ENCODE measurements around the gene ESRRB.

The ESRRB gene

DNA sequence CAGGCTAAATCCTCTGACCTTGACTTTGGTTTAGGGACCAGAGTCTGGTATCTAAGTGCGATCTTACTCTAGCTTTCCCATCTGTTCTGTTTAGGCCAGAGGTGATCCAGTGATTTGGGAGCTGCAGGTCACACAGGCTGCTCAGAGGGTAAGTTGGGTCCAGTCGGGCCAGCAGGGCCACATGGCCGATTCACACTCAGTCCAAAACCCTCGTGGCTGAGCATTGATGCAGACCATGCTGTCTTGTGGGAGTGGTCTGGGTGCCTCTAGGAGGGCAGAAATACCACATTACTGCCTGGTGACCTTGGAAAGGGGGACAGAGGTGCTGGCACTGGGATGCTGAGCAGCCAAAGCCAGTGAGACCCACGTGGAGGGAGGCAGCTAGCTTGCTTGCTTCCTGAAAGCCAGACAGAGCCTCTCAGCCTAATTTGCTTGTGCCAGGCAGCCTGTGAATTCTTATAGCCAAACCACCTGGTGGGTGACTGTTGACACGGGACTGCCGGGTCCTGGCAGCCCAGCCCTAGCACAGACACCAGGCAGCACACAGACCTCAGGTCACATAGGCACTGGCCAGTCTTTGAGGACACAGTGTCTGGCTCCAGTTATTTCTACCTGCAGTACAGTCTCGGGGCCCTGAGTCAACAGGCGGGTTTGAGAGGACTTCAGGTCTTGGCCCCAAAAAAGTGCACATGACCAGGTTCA is 31.7 kb downstream of the ESRRB start:
- DNase-seq = no peak

DNA sequence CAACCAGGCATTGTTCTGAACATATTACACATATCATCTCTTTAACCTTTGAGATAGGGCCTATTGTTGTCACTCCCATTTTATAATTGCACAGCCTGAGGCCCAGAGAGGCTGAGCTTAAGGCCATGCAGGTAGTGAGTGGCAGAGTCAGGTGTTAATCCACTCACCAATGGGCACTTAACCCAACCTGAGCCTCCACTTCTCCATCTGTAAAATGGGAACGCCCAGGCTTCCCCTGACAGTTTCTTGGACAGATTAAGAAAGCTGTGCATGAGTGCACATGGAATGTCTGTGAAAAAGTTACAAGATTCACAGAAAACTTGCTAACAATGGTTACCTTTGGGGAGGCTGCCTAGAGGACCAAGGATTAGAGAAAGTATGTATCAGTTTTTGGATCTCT is 32.9 kb downstream of the ESRRB start:
- DNase-seq = no peak

DNA sequence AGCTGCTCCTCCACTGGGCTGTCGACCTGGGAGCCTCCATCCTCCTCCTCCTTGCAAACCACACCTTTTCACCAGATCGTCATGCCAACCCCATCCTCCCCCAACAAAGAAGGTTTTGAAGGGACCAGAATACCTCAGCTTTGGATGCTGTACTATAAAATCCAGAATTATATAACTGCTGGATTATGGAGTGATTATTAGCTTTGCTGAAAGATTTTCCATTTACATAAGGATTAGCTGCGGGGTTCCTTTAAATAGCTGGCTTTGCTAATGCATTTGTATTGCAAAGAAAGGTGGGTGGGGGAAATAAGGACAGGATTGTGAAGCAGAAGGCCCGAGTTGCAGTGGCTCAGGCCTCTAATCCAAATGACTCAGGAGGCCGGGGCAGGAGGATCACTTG is 36.6 kb downstream of the ESRRB start:
- DNase-seq = no peak

DNA sequence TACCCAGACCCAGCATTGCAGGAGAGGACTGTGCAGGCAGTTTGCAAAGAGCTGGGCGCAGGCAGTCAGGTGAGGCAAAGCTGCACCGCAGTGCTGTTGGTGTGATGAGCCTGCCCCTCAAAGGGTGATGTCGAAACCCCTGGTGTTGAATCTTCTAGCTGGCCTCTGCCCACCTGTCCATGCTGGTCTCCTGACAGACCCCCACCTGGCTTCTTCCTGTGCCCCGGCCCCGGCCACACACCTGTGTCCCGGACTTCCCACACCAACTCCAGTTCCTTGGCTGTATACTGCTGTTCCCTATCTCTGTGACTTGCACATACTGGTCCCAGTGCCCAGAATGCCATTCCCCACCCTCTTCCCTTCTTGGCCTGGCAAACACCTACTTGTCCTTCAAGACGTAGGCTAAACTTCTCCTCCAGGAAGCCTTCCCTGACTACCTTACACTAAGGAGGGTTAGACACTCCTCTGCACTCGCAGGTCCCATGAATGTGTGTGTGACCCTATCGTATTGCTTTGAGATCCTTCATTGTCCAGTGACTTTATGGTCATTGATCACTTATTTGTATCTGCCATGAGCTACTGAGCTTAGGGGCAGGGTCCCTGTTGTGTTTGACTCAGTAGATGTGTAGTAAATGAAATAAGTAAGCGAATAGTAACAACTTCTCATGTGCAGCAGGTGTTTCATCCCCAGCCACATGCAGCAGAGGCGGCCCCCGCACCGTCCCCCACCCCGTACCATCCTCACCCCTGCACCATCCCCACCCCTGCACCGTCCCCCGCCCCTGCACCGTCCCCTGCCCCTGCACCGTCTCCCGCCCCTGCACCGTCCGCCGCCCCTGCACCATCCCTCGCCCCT is 37.4 kb downstream of the ESRRB start:
- no peak for DNase-seq

DNA sequence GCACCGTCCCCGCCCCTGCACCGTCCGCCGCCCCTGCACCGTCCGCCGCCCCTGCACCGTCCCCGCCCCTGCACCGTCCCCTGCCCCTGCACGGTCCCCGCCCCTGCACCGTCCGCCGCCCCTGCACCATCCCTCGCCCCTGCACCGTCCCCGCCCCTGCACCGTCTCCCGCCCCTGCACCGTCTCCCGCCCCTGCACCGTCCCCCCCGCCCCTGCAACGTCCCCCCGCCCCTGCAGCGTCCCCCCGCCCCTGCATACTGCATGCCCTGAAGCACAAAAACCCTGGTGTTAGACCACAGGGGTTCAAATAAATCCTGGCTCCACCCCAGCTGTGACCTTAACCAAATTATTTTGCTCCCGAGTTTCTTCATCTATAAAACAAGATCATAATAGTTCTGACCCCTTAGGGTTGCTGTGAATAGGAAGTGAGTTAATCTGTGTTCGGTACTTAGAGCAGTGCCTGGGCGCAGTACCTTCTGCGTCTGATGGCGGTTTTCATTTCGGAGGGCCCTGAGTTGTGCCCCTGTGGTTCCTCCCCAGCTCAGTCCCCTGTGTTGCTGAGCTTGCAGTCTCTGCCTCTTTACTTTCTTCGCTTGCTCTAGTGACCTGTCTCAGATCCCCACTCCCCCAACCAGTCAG is 38.1 kb downstream of the ESRRB start:
- no peak for DNase-seq

DNA sequence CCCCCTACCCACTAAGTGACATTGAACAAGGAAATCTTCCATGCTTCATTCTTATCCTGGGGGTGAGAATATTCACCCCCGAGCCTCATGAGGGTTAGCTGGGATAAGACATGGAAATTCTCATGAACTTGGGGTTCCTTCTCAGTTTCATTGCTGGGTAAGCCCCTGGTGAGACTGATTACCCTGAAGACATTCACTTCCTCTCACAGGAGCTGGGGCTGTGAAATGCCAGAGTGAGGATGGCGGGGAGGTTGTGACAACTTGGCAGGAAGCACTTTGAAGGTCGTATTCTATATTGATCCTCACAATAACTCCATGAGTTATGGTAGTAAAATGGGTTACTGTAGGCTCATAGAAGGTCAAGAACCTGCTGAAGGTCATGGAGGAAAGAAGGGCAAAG is 43.5 kb downstream of the ESRRB start:
- no peak for DNase-seq

DNA sequence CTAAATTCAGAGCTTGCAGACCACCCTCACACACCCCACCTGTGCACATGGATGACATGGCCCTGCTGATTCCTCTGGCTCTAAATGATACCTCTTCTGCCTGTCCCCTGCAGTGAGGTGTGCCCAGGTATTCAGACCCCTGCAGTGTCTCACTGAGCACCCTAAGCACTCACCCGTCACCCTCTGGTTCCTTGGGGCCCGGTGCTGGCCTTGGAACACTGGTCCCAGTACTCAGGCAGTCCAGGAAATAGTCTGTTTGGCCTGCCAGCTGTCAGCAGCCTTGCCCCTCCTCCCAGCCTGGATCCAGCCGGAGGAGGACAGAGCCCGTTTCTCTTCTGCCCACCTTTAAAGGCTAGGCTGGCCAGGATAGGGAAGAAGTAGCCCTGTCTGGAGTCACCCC is 44.9 kb downstream of the ESRRB start:
- no peak for DNase-seq

DNA sequence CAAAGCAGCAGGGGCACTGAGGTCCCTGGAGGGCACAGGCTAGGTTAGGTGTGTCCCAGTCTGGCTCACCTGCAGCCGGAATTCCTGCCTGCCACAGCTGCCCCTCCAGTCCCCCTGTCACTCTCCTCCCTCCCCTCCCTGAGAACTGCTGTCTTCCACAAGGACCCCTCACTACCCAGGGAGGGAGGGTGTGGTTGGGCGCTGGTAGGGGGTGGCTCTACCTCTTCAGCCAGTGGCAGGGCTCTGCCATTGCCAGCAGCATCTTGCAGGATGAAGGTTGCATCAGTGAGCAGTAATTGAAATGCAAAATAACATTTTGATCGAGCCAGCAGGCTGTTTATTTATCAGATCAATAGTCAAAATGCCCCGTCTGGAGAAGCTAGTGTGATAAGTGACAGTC is 45.7 kb downstream of the ESRRB start:
- no peak for DNase-seq

DNA sequence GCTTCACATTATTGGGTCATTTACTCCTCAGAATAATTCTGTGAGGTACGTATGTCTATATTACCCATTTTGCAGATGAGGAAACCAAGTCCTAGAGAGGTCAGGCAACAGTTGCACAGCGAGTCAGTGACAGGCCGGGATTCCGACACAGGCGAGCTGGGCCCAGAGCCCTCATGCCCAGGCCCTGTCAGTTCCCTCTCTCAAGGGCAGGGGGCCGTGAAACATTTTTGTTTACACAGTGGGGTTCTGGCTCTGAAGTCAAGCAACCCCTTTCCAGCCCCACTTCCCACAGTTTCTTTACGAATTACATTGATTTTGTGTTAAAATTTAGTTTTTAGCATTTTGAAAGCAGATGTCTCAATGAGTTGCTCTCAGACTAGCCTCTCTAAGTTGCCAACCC is 46.7 kb downstream of the ESRRB start:
- no peak for DNase-seq

DNA sequence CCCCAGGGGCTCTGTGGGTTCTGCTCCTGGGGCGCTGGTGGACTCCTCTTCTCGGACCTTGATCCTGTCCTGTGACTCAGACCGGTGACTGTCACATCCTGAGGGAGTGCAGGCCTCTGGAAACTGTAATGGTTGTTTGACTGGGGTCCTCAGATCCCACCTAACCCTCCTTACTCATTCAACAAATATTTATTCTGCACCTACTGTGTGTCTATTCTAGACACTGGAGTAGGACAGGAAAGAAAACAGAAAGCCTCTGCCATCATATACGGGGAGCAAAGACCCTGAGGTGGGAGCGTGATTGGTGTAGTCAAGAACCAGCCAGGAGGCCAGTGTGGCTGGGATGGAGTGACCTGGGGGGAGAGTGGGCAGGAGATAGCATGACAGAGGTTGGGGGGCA is 47.6 kb downstream of the ESRRB start:
- no peak for DNase-seq

DNA sequence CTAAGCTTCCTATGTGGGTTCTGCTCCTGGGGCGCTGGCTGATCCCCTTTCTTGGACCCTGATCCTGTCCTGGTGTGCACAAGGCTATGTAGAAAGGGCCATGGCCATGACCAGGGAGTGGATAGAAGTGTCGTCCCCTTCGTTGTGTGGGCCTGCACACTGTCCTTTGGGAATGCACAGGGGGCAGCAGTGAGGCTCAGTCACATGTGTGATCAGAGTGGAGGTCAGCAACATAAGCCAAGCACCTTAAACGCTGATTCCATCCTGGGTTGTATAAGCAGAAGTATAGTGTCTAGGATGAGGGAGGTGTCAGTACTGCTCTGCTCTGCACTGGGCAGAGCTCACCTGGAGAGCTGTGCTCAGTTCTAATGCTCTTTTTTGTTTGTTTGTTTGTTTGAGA is 48.4 kb downstream of the ESRRB start:
- no peak for DNase-seq

DNA sequence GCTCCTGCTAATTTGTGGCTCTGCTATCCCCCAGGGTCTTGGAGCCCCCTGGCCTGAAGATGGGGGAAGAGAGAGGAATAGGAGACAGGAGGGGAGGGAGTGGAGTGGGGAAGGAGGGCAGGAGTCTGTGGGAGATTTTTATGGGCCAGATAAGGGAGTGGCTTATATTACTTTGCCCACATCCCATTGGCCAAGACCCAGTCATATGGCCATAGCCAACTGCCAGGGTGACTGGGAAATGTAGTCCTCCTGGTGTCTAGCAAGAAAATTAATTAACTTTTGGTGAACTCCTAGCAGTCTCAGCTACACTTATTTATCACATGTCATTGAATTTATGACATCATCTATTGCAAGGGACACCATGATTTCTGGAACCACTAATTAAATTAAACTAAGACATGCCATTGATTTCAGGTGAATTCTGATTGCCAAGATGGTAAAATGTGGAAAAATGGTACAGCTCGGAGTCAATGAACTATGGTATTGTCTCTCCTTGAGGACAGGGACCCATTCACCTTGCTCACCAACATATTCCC is 50.3 kb downstream of the ESRRB start:
- no peak for DNase-seq

DNA sequence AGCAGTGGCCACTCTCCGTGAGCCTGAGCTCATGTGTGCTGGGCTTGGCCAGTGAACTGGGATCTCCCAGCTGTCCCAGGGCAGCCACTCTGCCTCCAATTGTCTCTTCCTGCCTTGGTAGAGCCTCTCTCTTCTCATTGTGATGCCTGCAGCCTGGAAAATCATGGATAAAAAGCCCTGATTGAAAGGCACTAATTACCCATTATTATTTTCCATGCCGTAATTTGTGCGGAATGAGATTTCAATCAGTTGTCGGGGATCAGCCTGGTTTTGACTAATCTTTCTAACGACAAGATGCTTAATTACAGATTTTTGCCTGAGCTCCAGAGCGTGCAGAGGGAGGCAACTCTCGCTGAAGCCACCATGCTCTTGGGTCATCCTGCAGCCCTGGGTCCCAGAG is 52.7 kb downstream of the ESRRB start:
- no peak for DNase-seq

DNA sequence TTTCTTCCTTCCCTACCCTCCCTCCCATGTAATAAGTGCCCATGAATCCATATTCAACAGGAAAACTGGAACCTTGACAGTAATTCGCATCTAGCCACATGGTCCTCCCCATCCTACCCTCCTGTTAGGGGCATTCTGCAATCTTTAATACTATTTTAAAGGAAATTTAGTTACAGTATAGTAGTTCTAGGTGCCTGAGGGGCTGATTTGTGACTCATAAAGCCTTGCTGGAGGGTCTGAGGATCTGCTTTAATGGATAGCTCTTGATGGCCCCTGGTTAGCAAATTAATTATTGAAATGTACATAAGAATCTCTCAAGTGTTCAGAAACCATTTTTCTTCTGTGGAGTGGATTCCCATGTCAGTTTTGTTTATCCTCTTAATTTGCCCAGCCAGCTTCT is 54.1 kb downstream of the ESRRB start:
- DNase-seq = no peak

DNA sequence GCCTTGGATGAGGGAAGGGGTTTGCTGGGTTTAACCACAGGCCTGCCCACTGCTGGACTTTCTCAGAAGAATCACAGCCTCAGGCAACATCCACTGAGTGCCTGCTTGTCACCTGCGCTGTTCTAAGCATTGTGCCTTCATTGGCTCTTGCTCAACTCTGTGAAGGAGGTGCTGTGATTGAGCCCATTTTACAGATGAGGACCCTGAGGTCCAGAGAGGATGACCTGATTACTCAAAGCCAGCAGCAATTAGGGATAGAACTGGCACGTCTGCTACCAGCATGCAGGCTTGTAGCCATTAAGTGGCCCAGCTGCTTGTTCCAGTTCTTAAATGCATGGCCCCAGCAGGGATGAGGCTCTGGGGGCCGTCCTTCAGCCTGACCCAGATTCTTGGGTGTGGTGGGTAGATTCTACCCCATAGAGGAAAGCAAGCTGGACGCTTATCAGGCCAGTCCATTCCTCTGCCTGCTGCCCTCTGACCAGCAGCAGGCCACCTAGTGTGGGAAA is 54.6 kb downstream of the ESRRB start:
- DNase-seq = no peak

DNA sequence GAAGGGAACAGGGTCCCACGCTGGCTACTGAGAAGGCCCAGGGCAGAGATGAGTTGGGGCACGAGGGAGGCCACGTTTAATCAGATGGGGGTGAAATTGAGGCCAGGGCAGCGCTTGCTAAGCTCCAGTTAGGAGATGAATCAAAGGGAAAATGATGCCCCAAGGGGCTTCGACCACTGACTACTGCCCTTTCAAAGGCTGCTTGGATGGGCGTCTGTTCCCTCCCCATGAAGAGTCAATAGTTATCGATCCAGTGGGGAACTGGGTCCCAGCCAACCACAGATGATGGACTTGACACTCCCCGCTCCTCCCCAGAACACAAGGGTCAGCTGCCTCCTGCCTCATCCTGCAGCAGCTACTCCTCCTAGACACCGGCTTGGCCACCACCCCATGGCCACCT is 55.6 kb downstream of the ESRRB start:
- no peak for DNase-seq

DNA sequence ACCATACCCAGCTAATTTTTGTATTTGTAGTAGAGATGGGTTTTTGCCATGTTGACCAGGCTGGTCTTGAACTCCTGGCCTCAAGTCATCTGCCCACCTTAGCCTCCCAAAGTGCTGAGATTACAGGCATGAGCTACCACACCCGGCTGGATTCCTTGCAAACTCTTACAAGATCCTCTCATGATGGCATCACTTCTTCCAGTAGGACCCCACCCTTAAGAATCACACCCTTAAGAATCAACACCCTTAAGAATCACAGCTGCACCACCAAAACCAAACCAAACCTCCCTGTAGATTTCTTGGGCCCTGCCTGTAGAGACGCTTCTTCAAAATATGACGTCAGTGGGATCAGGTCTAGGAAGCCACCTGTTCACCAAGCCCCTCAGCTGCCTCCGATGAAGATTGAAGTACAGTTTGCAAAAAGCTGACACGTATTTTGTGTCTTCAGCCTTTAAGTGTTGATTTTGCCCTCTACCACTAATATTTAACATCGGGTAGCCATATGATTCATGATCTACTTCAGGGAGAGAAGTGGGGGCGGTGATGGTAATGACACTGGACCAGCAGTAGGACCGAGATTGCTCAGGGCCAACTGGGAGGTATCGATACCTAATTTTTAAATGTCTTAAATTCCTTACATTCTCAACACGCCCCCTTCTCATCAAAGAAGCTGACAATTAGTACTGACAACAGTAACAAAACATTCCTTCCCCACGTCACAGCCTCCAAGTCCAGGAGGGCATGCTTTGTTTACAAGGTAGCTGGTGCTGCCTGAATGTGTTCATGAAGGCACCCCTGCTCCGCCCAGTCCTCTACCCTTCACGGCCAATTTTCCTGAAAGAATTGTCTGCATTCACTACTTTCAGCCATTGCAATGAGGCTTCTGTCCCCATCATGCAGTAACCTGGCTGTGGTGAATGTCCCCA is 57.2 kb downstream of the ESRRB start:
- no peak for DNase-seq

DNA sequence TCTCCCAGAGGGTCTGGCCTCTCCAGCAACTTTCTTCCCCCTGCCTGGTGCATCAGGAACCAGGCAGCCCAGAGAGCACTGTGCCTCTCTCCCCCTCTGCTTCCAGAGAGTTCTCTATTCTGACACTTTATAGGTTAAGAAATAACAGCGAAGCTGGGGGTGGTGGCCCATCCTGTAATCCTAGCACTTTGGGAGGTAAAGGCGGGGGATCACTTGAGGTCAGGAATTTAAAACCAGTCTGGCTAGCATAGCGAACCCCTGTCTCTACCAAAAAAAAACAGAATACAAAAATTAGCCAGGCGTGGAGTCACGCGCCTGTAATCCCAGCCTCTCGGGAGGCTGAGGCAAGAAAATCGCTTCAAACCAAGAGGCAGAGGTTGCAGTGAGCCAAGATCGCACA is 58.3 kb downstream of the ESRRB start:
- DNase-seq = no peak

DNA sequence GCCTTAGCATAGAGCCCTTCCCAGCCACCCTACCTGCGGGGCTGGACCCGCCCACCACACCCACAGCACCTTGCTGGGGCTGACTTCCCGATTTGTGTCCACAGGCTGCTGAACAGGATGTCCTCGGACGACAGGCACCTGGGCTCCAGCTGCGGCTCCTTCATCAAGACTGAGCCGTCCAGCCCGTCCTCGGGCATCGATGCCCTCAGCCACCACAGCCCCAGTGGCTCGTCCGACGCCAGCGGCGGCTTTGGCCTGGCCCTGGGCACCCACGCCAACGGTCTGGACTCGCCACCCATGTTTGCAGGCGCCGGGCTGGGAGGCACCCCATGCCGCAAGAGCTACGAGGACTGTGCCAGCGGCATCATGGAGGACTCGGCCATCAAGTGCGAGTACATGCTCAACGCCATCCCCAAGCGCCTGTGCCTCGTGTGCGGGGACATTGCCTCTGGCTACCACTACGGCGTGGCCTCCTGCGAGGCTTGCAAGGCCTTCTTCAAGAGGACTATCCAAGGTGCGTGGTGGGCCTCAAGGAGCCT is 63.4 kb downstream of the ESRRB start:
- no peak for DNase-seq

DNA sequence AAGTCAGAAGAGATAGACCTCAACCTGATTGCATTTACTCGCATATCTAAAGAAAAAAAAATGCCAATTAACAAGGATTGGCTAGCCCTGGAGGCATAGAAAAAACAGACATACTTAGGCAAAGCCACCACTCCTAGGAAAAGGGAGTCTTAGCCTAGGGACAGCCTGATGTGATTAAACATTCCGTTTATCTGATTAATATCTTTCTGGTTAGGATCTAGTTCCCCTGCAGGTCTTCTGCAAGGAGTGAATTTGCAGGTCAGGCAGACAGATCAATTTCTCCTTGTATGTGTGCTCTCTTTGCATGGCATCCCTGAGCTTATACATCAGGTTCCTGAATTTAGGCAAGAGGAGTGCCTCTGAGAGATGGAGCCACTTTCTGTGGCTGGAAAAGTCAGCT is 70.5 kb downstream of the ESRRB start:
- DNase-seq = no peak

DNA sequence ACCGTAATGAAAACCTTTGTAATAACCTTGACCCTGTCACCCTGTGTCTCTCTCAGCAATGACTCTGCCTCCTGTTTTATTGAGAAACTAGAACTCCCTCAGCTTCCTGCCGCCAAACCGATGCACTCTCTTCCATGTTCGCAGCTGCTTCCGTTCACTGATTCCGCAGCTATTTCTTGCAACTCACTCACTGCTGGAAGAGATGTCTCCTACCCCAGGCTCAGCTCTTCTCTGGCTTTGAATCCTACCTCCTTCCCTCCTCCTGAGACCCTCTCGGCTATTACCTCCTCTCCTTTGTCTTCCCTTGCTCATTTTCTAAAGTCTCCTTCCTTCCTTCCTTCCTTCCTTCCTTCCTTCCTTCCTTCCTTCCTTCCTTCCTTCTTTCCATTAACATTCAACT is 71.0 kb downstream of the ESRRB start:
- DNase-seq = no peak

DNA sequence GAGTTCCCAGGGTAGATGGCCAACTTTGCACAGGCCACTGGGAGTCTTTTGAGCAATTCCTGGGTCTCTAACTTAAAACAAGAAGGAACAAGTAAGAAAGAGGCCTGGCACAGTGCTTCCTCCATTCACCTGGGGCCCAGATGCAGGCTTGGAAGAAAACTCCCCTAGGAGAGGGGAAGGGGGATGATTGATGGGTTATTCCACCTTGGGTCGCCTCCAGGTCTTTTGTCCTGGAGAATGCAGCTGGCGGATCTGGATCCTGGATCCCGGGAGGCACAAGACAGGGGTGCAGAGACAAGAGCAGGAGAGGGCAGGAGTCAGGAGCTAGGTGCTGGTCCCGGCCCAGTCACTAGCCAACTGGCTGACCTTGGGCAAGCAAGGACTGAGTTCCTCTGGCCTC is 74.5 kb downstream of the ESRRB start:
- no peak for DNase-seq

All from NCI-H226 (cell line).